NCI-H146 (cell line): ENCODE measurements around the gene KCNK3.
A peak's percentile ranks its signal among the peaks of the same experiment; 100 is the strongest.

ENCODE experiments used
- DNase-seq: peaks from one replicate; lab custom pipeline; 2025; lab: John Stamatoyannopoulos, UW

KCNK3 gene

GRCh38 chr2:26666671-26667070, 25.9 kb upstream of the KCNK3 start:
- no peak for DNase-seq

DNA sequence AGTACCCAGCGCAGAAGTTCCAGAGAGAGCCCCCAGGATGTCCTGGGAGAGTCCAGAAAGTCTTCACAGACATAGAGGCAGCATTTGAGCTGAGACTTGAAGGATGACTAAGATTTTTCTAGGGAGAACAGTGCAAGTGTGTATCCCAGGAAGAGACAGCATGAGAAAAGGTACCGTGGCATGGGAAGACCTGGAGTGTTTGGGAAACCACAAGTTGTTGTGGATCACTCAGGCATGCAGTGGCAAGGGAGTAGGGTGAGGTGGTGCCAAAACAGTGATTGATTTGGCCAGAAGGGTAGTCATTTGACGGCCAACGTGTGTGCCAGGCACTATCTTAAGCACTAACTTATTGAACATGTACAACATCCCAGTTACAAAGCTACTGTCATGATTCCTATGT, 24.5 kb upstream of the KCNK3 start:
- no peak for DNase-seq

DNA sequence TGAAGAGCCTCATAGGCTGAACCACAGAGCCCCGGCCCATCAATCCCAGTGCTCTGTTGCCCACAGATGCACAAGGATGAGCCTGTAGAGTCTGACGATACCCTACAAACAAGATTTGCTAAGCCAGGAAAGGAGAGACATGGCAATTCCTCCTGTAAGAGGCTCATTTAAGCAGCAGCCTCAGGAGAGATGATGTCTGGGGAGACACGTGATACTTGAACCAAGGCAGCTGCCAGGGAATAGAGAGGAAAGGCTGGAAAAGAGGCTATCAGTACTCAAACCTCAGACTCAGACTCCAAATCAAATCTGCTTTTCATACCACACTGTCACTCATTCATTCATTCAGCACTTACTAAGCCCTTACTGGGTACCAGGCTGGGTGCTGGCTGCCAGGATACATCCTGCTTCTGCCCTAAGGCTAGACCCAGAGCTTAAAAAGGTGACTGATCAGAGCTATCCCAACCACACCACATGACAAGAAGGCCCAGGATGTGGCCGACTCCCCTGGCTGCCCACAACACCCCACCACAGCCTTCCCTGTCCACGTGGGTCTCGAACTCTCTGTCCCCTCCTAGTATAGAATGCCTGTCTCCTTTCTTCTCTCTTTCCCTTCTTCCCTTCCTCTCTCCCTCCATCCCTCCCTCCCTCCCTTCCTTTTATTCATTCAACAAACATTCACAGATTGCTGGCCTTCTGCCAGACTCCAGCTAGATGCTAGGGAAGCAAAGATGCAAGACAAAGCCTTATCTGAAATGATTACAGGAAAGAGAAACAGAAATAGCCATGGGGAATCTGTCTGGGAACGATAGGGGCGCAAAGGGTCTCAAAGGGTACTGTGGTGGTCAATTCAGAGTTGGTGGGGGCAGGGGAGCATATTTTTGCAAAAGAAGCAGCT, 23.4 kb upstream of the KCNK3 start:
- DNase-seq: peak; percentile 58

DNA sequence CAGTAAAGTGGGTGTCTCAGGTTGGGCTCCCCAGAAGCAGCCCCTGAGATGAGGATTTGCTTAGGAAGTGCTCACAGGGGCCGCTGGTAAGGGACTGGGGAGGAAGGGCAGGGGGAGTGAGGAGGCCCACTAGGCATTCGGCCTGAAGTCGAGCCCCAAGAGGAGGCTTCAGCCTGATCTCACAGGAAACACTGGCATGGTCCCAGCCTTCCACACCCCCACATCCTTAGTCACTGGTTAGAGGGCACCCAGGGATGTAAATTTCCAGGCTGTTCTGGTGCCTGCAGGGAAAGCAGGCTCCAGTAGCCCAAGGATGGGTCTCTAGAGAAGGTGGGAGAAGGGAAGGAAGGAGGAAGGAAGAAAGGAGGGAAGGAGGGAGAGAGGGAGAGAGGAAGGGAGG, 22.4 kb upstream of the KCNK3 start:
- DNase-seq: no peak

- no peak for DNase-seq
Measured at GRCh38 chr2:26670931-26671460, 21.5 kb upstream of the KCNK3 start.

DNA sequence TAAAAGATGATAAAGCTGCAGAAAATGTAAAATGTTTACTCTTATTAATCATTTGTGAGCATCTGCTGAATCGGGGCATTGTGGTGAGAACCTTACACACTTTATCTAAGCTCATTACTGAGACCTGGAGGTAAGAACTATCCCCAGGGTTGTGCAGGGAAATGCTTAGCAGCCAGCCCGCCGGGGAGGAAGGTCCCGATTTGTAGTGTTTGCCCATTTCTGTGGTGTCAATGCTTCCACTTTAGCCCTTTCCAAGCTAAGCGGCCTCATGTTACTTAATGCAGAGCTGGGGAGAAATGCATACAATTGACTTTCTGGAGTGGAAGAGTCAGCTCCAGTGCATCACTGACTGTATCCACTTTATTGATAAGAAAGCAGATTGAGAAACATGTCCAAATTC, 20.8 kb upstream of the KCNK3 start:
- DNase-seq: no peak

DNA sequence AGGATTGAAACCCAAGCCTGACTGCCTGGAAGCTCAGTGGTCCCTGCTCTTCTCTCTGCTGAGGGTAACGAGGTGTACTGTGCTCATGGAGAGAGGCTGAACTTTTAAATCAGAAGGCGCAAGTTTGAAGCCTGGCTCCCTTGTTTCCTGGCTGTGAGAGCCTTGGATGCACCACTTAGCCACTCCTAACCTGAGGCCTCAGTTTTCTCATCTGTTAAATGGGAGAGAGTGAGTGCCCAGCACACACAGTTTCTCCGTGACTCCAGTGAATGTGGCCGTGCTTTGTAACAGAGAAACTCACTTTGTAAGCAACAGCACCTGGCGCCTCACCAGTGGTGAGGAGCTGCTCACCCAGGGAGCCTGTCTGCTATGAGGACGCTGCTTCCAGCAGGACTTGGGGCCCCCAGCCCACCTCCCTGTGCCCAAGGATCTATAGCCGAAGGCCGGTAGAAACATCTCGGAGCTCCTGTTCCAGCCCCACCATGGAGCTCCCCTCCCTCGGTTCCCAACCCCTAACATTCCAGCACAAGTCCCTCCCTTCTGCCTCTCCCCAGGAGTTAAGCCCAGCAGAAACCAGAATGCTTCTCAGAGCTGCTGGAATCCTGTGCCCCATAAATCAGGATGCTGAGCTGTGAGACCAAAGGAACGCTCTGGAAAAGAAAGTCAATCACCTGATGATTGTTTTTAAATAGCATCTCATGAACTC, 20.3 kb upstream of the KCNK3 start:
- DNase-seq: no peak

- DNase-seq: no peak
Measured at GRCh38 chr2:26672818-26673393, 19.6 kb upstream of the KCNK3 start.

DNA sequence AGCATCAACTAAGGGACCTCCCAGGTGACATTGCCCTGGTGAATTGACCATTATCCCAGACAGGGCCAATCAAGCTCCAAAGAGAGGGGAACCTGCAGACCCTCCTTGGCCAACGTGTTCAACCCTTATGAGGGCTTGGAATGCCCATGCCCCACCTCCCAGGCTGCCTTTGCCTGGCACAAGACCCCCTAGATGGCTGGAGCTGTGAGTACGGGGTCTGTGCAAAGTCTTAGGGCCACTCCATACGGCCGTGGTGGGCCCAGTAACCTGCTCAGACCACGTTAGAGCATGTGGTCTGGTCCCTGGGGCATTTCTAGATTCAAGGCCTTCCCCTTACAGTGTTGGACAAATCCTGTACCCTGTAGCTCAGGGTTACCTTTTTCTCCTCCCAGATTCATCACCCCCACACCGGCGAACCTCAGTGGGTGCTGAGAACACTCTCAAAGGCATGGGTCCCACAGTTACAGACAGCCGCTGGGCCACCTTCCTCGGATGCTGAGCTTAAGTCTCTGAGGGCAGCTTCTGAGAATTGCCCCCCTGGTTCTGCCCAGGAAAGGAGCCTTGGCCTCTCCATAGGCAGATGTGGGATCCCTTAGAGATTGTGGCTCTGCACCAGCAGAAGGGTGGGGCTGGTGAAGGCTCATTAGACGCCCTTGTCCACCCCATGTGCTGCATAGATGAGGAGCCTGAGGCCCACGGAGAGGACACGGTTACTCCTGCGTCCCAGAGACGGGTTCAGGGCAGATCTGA, 18.3 kb upstream of the KCNK3 start:
- no peak for DNase-seq

DNA sequence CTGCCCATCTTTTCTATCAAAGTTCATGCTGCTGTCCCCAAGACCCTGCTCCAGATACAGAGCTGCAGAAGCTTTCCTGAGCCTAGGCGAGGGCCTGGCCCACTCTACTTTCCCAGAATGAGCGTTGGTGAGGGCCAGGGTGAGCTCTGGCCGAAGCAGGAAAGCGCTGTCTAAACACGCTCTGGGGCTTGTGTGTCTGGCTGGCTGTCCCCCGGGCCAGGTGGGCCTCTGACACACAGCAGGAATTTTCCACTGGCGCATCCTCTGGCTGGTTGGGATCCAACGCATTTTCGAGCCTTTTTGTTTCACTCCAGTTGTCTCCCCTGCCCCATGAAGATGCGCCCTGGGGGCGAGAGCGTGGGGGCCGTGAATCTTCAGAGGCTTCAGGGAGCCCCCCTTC, 17.8 kb upstream of the KCNK3 start:
- DNase-seq: no peak

DNA sequence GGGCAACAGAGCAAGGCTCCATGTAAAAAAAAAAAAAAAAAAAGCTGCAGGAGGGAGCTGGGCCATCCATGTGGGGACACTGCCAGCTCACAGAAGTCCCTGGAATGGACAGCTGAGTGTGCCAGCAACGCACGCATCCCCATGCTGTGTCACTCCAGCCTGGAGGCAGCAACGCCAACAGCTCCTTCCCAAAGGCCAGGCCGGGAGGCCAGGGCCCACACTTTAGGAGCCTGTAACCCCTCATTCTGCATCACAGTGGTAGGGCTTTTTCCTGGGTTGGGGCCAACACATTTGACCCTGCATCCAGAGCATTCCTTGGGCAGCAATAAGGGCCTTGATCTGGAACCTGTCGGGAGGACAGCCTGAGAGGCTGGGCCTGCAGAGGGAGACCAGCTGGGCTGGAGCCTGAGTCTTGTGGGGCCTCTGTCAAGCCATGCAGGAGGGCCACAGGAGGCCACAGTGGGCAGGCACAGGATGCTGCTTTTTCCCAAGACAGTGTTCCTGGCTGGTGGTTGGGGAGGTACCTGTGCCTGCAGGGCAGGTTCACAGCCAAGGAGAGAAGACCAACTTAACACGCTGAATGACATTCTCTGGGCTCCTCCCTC, 16.8 kb upstream of the KCNK3 start:
- DNase-seq: no peak

- DNase-seq: no peak
Measured at GRCh38 chr2:26678035-26678434, 14.5 kb upstream of the KCNK3 start.

DNA sequence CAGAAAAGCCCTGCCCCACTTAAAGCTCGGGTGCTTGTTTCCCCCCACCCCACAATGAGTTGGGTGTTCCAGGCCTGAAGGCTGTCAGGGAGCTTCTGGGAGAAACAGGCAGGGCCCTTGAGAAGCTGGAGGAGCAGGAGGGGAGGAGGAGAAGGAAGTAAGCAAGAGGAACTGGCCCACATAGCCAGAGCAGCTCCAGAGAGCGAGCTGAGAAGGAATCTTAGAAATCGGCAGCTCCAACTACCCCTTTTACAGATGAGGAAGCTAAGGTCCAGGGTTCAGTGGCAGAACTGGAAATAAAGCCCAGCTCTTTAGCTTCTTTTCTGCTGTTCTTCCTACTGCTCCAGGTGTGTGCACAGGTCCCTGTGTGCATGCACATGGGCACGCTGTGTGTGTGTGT, 12.7 kb upstream of the KCNK3 start:
- no peak for DNase-seq

DNA sequence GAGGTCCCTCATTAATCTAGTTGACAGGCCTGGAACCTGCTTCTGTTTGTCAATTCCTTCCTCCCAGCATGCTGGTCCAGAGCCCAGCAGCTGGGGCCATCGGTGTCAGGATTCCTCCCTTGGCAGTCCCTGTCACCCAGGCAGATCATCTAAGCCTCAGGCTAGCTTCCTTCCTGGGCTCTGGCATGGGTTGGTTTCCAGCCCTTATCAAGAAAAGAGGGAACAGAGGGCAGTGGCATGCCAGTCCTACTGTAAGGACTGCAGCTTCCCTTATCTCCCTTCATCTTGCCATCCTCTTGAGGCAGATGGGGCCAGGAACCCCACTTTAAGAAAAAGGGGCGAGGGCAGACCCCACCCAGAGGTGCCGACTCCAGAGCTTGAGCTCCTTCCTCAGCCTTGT, 10.9 kb upstream of the KCNK3 start:
- DNase-seq: no peak

DNA sequence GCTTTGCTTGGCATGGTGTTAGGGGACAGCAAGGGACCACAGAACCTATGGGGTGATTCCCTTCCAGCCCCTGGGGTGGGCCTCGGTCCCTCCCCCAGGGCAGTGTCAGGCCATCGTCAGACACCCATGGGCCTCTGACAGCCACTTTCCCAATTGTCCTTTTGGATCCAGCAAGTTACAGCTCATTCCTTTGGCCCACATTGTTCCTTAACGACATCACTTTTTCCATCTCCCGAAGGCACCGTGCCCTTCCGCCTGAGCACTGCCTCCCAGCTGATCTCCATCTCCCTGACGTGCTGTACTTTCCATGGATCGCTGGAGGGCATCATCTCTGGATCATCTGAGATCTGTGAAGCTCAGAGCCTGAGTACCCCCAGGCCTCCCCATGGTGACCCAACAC, 10.4 kb upstream of the KCNK3 start:
- no peak for DNase-seq

- DNase-seq: no peak
Measured at GRCh38 chr2:26683583-26683982, 8.9 kb upstream of the KCNK3 start.

DNA sequence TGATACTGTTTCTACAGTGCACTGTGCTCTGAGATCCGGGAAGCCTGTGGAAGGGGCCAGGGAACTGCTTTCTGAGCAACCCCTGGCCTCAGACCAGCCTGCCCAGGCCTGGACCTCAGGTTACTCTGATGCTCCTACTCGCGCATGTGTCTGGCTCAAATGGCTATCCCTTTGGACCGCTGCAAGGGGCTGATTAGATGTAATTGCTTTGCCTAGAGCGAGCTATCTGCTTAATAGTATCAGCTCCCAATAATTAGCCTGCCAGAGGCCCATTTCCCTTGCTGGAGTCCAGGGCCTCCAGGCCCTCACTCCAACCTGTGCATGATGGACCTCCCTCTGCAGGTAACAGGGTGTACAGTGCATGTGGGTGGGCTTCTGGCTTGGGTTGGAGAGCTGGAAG, 7.2 kb upstream of the KCNK3 start:
- peak; percentile 88 for DNase-seq

GRCh38 chr2:26685989-26686839, 6.3 kb upstream of the KCNK3 start:
- DNase-seq: peak; percentile 90

DNA sequence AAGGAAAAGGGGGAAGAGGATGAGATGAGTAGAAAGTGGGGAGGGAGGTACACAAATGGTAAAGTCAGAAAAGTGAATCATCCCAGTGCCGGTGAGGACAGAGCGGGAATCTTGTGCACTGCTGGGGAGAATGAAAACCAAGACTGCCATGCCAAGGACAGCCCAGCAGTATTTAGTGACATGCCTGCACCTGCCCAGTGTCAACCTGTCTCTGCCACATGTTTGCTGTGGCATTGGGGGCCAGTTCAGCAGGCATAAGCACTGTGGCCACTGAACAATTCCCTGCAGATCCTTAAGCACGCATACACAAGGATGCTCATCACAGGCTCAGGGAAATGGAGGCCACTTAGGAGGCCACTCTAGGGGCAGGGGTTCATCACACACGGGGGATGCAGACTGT, 5.2 kb upstream of the KCNK3 start:
- DNase-seq: peak; percentile 88

- peak; percentile 99 for DNase-seq
Measured at GRCh38 chr2:26687801-26688200, 4.7 kb upstream of the KCNK3 start.

DNA sequence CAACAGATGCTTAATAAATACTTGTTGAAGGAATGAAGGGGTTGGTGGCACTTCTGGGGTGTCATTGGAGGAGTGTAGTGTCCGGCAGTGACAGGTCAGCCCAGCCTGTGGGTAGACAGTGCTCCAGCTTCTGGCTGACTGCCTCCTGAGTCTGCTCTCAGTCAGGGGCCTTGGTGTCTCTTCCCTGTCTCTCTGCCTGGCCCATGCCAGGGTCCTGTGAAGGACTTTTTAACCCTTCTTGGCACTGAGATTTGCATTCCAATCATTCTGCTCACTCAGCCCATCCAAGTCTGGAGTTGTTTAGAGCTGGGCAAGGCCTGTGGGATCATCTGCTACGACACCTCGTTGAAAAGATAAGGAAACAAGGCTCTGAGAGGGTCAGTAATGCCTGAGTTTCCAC, 1.4 kb upstream of the KCNK3 start:
- no peak for DNase-seq
